Bronchial epithelial cell (primary cell): ENCODE data around the gene MGMT. TPM values are rescaled to one million over a fixed set of nuclear protein-coding genes. Genes with fewer than 3 reads are reported as not detected.
A peak's percentile ranks its signal among the peaks of the same experiment; 100 is the strongest.

Experiments
- DNase-seq: peaks from one replicate; pipeline ENCODE4 v3.0.0-alpha.2; 2010; ENCODE audit warnings: low read depth
- FAIRE-seq: peaks from 2 replicates; lab custom pipeline; 2011; peaks lifted over from hg19 to GRCh38; lab: Jason Lieb, UNC
- H3K27me3 ChIP-seq: 2 replicates; pipeline ENCODE4 v1.5.1; 2011; ENCODE audit warnings: low read length; ENCODE audit not compliant: control insufficient read depth, insufficient read depth
- H3K36me3 ChIP-seq: 2 replicates; pipeline ENCODE4 v1.5.1; 2011; ENCODE audit warnings: low read length; ENCODE audit not compliant: control insufficient read depth, insufficient read depth
- H3K4me3 ChIP-seq: 2 replicates; pipeline ENCODE4 v1.5.1; 2011; ENCODE audit warnings: mild to moderate bottlenecking, low read depth, low read length, control low read depth
- total RNA-seq: library from RNA; depleted of rRNA; stranded (reverse); fragments of >200 nt; gene quantifications from 2 replicates; pipeline ENCODE4 v1.2.1, GENCODE V29; 2014
- TF ChIP-seq, protein P1 (sequence below): IDR thresholded peaks from 2 replicates; pipeline ENCODE4 v1.5.1; 2011; ENCODE audit warnings: mild to moderate bottlenecking, moderate library complexity, low read length, control low read depth, inconsistent platforms; ENCODE audit not compliant: insufficient read depth, severe bottlenecking

The MGMT gene
- total RNA-seq, 1 donor from 2014 or later, result 19.7 TPM

DNA sequence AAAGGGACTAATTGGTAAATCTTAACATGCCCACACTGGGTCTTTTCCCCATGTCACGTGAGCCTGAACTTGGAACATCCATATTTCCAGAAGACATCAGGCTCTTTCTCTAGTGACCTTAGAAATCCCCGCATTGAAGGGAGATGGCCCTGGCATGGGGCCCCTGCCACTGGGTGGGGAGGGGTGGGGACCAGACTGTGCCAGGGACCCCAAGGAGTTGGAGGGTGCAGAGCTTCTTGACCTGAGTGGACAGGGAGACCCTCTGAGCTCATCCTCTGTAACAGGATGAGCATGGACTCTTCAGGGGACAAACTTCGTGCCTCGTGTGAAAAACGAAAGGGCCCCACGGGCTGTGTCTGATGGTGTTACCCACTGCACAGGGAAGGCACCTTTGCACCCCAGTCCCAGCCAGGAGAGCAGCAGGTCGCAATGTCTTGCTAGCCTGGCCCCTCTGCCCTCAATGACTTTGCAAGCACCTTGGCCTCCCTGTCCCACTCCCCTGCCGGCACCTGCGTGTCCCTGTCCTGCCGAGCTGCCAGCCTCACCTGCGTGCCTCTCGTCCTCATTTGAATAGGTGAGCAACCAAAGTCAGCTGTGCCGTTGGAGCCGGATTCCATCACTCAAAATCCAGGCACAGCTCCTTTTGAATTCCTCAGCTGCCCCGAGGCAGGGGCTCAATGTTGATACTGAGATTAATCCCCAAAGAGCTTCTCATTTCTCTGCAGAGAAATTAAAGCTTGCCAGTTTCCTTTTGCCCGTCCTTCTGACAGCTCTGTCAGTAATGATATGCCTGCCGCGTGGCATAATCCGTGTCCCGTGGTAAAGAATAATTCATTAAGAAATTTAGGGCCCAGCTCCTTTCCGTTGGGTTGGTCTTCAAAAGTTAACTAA, 262.1 kb downstream of the MGMT start:
- Histone ChIP-seq H3K36me3 (no peaks in the 10 kb centered on the region), H3K27me3 (no peaks in the 10 kb centered on the region), H3K4me3 (no peak overlapping the region)
- DNase-seq (no peak), FAIRE-seq (no peak)
- TF ChIP-seq, protein P1, sequence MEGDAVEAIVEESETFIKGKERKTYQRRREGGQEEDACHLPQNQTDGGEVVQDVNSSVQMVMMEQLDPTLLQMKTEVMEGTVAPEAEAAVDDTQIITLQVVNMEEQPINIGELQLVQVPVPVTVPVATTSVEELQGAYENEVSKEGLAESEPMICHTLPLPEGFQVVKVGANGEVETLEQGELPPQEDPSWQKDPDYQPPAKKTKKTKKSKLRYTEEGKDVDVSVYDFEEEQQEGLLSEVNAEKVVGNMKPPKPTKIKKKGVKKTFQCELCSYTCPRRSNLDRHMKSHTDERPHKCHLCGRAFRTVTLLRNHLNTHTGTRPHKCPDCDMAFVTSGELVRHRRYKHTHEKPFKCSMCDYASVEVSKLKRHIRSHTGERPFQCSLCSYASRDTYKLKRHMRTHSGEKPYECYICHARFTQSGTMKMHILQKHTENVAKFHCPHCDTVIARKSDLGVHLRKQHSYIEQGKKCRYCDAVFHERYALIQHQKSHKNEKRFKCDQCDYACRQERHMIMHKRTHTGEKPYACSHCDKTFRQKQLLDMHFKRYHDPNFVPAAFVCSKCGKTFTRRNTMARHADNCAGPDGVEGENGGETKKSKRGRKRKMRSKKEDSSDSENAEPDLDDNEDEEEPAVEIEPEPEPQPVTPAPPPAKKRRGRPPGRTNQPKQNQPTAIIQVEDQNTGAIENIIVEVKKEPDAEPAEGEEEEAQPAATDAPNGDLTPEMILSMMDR, result no peak

DNA sequence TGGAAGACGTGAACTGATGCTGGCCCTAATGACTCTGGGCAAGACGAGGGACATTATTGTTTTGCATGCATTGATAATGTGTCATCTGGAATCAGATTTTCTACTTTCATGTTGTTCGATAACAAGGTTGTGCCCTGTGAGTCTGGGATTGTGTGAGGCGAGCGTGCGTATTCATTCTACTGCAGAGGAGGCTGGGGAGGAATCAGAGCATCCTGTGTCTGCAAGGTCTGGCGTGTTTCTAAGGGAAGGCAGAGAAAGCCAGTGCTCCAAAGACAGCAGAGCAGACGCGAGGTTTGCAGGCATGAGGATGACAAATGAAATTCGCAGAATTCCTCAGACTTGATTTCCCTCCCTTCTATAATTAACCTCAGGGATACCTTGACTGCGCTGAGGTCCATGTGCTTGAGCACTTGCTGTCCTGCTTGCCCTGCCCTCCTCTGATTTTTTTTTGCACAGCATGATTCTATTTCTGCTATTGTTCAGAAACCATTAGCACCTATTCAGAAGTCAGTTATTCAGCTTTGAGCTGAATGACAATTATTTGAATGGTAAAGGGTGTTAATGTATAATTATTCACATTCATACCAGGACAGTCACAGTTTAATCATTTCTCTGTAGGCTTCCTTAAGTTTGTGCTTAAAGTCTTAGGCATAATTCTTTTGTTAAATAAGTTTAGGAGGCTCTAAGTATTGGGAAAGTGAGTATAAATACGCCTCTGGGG, 263.4 kb downstream of the MGMT start:
- DNase-seq (peak; percentile 5), FAIRE-seq (no peak)
- H3K27me3 ChIP-seq, result no peaks in the 10 kb centered on the region

DNA sequence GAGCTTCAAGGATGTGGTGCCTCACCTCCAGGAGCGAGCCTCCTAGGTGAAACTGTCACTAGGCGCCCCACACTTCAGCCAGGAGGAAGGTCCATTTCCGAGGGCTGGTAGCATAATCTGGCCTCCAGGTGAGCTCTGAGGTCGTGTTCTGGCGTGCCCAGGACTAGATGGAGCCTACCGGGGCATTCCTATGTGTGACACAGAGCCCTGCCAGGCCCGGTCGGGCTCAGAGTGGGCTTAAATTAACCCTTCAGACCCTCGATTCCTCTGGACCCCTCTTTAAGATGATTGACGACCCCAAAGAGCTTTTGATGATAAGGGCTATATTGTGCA, 263.9 kb downstream of the MGMT start:
- Histone ChIP-seq H3K4me3 (no peak overlapping the region), H3K36me3 (no peaks in the 10 kb centered on the region), H3K27me3 (no peaks in the 10 kb centered on the region)
- peak; percentile 29 for DNase-seq
- FAIRE-seq, result no peak
- TF ChIP-seq, protein P1, result no peak

More for the DNA sequence above, 263.4 kb downstream of the MGMT start:
- Histone ChIP-seq H3K36me3 (no peaks in the 10 kb centered on the region), H3K4me3 (no peak overlapping the region)
- TF ChIP-seq, protein P1, result no peak

DNA sequence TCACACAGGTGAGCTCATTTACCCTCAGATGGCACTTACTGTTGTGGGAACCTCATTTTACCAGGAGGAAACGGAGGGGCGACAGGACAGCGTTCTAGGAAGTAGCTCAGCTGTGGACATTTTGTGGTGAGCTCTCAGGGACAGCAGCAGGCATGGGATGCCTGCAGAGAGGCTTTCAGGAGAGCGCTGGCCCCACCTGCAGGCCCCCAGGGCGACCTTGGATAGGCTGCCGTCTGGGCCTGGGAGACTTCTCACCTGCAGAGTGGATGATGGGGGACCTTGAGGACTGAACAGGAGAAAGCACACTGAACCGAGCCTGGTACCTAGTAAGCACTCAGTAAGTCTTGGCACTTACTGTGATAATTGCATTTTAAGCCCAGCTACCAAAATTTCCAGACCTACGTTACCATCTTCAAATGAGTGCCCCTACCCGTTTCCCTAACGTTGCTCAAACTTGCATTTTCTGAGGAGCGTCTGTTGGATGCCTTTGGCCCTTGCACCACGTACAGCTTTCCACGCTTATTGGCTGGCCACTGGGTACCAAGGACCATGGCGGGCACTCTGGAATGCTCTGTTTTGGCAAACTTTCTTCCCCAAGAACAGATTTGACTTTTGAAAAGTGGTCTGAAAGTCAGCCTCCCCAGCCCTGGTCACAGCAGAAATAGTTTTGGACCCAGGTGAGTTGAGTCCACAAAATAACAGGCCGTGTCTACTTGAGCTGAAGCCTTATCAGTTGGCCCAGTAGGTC, 273.7 kb downstream of the MGMT start:
- TF ChIP-seq, protein P1, result no peak
- FAIRE-seq, result no peak
- Histone ChIP-seq H3K27me3 (no peaks in the 10 kb centered on the region), H3K4me3 (no peak overlapping the region), H3K36me3 (no peaks in the 10 kb centered on the region)
- DNase-seq, result no peak

DNA sequence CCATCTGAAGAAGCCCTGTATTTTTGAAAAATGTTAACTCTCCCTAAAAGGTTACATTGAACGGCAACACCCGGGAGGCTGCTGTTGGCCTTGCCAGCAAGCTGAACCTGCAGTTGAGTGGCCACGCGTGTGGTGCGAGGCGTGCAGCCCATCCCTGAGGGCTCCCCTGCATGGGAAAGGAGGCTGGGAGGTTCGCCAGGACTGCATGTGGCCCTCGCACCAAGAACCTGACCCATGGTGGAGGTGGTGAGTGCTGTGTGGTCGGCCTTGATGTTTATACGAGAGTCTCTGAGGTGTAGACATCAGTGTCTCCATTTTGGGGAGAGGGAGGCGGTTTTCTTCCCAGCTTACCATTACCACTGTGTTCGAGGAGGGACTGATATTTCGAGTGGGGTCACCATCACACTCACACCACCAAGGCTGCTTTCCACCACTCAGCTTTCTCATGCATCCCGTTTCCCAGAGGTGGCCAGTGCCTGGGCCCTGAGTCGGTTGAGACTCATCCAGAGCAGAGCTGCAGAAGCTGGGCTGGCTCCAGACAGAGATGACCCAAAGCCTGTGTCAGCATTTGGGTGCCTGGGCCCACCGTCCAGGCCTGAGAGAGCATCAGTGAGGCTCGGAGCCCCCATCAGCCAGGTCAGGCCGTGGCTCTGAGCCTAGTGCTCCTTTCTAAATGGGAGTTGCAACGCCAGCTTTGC, 274.4 kb downstream of the MGMT start:
- no peaks in the 10 kb centered on the region for H3K27me3 ChIP-seq
- H3K4me3 ChIP-seq, result no peak overlapping the region
- TF ChIP-seq, protein P1, result no peak
- no peaks in the 10 kb centered on the region for H3K36me3 ChIP-seq
- FAIRE-seq (no peak), DNase-seq (no peak)
